Measurements from ENCODE around the gene ABHD16B.

Gene ABHD16B

DNA sequence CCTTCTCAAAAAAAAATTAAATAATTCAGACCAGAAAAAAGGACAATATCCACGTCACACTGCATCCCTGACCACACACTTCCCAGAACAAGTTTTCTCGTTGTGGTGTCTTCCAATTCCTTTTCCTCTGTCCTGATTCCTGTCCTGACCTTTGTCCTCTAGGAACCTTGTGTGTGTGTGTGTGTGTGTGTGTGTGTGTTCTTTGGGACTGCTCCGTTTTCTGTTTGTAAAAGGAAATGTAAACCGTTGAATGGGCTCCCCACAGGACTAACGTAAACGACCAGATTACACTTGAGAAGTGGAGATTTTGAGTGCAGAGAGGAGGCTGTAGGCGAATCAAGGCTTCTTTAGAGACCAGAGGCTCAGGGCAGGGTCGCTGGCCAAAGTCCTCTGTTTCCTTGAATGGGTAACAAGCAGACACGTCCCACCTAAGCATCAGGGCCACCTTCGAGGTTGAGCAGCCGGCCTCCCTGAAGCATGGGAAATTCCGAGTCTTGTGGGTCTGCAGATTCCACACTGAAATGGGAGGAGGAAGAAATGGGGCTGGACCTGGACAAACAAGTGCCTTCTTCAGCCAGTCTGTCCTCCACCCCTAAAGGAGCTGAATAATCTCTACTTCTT, 37.5 kb upstream of the ABHD16B start:
- no peak overlapping the region for H3K4me3 ChIP-seq (ENCODE audit: low read depth, low read length)
- TF ChIP-seq, protein P1, sequence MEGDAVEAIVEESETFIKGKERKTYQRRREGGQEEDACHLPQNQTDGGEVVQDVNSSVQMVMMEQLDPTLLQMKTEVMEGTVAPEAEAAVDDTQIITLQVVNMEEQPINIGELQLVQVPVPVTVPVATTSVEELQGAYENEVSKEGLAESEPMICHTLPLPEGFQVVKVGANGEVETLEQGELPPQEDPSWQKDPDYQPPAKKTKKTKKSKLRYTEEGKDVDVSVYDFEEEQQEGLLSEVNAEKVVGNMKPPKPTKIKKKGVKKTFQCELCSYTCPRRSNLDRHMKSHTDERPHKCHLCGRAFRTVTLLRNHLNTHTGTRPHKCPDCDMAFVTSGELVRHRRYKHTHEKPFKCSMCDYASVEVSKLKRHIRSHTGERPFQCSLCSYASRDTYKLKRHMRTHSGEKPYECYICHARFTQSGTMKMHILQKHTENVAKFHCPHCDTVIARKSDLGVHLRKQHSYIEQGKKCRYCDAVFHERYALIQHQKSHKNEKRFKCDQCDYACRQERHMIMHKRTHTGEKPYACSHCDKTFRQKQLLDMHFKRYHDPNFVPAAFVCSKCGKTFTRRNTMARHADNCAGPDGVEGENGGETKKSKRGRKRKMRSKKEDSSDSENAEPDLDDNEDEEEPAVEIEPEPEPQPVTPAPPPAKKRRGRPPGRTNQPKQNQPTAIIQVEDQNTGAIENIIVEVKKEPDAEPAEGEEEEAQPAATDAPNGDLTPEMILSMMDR (IDR thresholded peaks at IDR 0.05; ENCODE audit: low read depth, low read length, missing control alignments) = no peak
- DNase-seq (ENCODE audit: low read depth) = no peak

DNA sequence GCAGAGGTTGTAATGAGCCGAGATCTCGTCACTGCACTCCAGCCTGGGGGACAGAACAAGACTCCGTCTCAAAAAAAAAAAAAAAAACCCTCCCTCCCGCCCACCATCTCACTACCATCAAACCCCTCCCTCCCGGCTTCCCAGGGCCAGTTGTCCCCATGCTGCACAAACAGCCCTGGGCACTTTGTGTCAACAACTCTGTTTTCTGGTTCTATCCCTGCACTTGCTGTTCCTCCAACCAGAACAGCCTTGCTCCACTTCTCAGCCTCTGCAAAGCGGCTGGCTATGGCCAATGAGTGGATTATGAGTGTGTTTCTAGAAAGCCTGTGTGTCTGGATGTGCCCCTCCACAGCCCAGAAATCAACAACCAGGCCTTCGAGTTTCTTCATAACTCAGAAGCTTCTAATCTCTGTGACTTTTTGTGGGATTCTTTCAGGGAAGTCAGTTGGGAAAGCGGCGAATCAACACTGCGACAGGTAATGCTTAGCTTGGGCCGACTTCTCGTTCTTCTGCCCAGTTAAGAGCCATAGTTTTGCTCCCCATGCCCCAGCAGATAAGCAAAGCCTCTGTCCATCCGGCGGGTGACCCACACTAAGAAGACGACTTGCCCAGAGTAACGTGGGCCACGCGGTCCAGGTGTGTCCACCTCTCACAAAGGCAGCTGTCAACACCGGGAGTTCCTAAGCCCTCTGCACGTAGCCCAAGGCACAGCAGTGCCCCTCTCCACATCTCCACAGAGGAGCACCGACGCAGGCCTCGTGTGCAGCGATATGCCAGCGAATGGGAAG, 35.8 kb upstream of the ABHD16B start:
- TF ChIP-seq, protein P1 (IDR thresholded peaks at IDR 0.05; ENCODE audit: low read depth, low read length, missing control alignments) = no peak
- no peak for DNase-seq (ENCODE audit: low read depth)
- H3K4me3 ChIP-seq (ENCODE audit: low read depth, low read length) = no peak overlapping the region

DNA sequence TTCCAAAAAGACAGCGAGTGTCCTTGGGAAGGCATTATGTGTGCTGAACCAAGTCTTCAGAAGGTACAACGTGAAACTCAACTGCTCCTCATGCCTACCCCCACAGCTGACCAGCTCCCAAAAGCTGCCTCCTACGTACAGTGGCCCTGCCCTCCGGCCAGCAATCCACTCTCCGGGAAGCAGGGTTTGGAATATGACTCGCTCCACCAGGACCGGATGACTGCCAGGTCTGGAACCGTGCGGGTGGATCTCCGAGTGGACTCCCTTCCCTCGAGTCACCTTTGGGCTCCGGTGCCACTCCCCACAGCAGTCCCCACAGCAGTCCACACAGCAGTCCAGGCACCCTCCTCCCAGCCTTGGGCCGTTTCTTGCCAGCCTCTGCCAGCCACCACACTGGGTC, 34.5 kb upstream of the ABHD16B start:
- no peak overlapping the region for H3K4me3 ChIP-seq (ENCODE audit: low read depth, low read length)
- TF ChIP-seq, protein P1 (IDR thresholded peaks at IDR 0.05; ENCODE audit: low read depth, low read length, missing control alignments) = no peak
- no peak for DNase-seq (ENCODE audit: low read depth)

DNA sequence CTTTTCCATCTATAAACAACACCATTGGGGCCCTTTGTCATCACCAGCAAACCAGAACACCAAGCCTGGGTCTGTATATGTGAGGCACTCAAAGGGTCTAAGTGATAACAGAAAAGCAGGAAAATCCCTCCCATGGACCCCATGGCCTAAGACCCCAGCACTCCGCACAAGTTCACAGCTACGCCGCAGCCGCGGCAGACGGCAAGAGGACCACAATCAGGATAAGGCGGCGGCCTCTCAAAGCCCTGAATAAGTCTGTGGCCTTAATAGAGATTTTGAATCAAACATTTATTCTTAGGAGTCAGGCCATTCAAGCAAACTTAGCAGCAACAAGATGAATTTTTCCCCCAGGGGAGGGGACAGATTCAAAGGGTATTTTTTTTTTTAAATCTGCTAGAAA, 33.2 kb upstream of the ABHD16B start:
- TF ChIP-seq, protein P1 (IDR thresholded peaks at IDR 0.05; ENCODE audit: low read depth, low read length, missing control alignments) = no peak

DNA sequence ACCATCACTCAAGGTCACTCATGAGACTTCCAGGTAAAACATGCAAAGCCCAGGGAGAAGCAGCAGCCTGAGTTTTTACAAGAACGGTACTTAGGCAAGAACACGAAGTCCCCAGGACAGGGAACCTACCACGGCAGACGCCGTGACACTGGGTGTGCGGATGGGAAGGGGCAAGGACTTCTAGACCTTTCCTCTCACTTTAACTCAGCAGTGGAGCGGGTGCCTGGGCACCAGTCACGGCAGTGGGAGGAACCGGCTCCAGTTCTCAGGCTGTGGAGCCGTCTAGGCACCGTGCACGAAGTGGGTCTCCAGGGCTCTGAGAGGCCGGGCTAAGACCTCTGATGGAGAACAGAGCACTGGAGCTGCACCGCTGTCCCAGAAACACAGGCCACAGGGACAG, 32.8 kb upstream of the ABHD16B start:
- DNase-seq (ENCODE audit: low read depth) = no peak
- H3K4me3 ChIP-seq (ENCODE audit: low read depth, low read length) = no peak overlapping the region
- TF ChIP-seq, protein P1 (IDR thresholded peaks at IDR 0.05; ENCODE audit: low read depth, low read length, missing control alignments) = no peak

More for the DNA sequence above, 33.2 kb upstream of the ABHD16B start:
- no peak for DNase-seq (ENCODE audit: low read depth)
- H3K4me3 ChIP-seq (ENCODE audit: low read depth, low read length) = no peak overlapping the region

GRCh38 chr20:63828951-63829350, 32.3 kb upstream of the ABHD16B start:
- no peak for DNase-seq (ENCODE audit: low read depth)
- TF ChIP-seq, protein P1 (IDR thresholded peaks at IDR 0.05; ENCODE audit: low read depth, low read length, missing control alignments) = no peak
- H3K4me3 ChIP-seq (ENCODE audit: low read depth, low read length) = no peak overlapping the region
